MCF 10A (cell line): ENCODE results near the gene SLC35G6. TPM values are rescaled to one million over a fixed set of nuclear protein-coding genes. Genes with fewer than 3 reads are reported as not detected.

ENCODE experiments used
- BruUV-seq: library from RNA; stranded (reverse); fragments of 400-500 nt; replicated peaks from 2 replicates; lab custom pipeline; 2021; lab: Mats Ljungman, UMichigan
- CTCF ChIA-PET: fragments of 300-600 bp; sonication (Branson Sonifier 250); formaldehyde crosslinking; extraction: SDS; loops from one replicate; lab custom pipeline; 2021; ENCODE audit warnings: antibody characterized with exemption, inconsistent platforms; lab: Yijun Ruan, JAX
- POLR2A ChIA-PET: fragments of 300-600, 350-650 bp; sonication (Branson Sonifier 250); formaldehyde crosslinking; extraction: SDS; loops from one replicate; lab custom pipeline; 2020; ENCODE audit warnings: antibody characterized with exemption, inconsistent platforms; lab: Yijun Ruan, JAX
- DNase-seq: peaks from one replicate; pipeline ENCODE4 v3.0.0-alpha.2; 2018; ENCODE audit not compliant: unreplicated experiment
- H3K27ac Mint-ChIP-seq: one replicate; pipeline ENCODE4 v1.8.0; 2022; ENCODE audit warnings: mild to moderate bottlenecking, low read depth, mixed read lengths; ENCODE audit not compliant: unreplicated experiment
- H3K27me3 Mint-ChIP-seq: one replicate; pipeline ENCODE4 v1.8.0; 2022; ENCODE audit warnings: mixed read lengths; ENCODE audit not compliant: insufficient read depth, unreplicated experiment
- H3K36me3 Mint-ChIP-seq: one replicate; pipeline ENCODE4 v1.8.0; 2022; ENCODE audit warnings: mild to moderate bottlenecking, moderate library complexity, mixed read lengths; ENCODE audit not compliant: insufficient read depth, unreplicated experiment
- H3K4me1 Mint-ChIP-seq: one replicate; pipeline ENCODE4 v1.8.0; 2022; ENCODE audit warnings: mixed read lengths; ENCODE audit not compliant: insufficient read depth, unreplicated experiment
- H3K4me3 Mint-ChIP-seq: one replicate; pipeline ENCODE4 v1.8.0; 2022; ENCODE audit warnings: mild to moderate bottlenecking, moderate library complexity, mixed read lengths; ENCODE audit not compliant: unreplicated experiment
- H3K9me3 Mint-ChIP-seq: one replicate; pipeline ENCODE4 v1.8.0; 2022; ENCODE audit warnings: mixed read lengths; ENCODE audit not compliant: unreplicated experiment
- CTCF ChIP-seq: fragments of 200-600 bp; IDR thresholded peaks from one replicate; pipeline ENCODE4 v1.8.0; 2022; ENCODE audit warnings: antibody characterized with exemption, mild to moderate bottlenecking; ENCODE audit not compliant: unreplicated experiment
- intact Hi-C: fragments of 100-400 bp; cut with micrococcal nuclease; formaldehyde crosslinking; loops from 2 replicates; pipeline ENCODE4 v1.14.1; 2022
- total RNA-seq: library from RNA; stranded (reverse); gene quantifications from 2 replicates; pipeline ENCODE4 v1.2.3, GENCODE V29; 2022

The SLC35G6 gene
- total RNA-seq, 1 experiment from 2014 or later = not detected

GRCh38 chr17:7448461-7448860, 32.8 kb upstream of the SLC35G6 start:
- ChIA-PET POLR2A (interaction anchor here (0.6 to 13.5 kb wide), 3 partner anchors 29 to 102 kb away, joined by 3 to 95 read pairs (median 4); partner anchors contain the start of gene ZBTB4), CTCF (no interaction called here)
- TF ChIP-seq CTCF = no peak
- H3K4me1 Mint-ChIP-seq = peaks cover 15% of the 10 kb centered on the region
- peaks cover 4% of the 10 kb centered on the region for H3K36me3 Mint-ChIP-seq
- no peak overlapping the region for H3K4me3 Mint-ChIP-seq
- no peaks in the 10 kb centered on the region for H3K9me3 Mint-ChIP-seq
- H3K27ac Mint-ChIP-seq = no peak overlapping the region
- DNase-seq = no peak
- no peaks in the 10 kb centered on the region for H3K27me3 Mint-ChIP-seq
- intact Hi-C loops = no loop called here
- no TSS peak for BruUV-seq

GRCh38 chr17:7459961-7460545, 21.2 kb upstream of the SLC35G6 start:
- ChIA-PET CTCF (interaction anchor here (0.6 to 0.9 kb wide), 2 partner anchors 14 to 101 kb away, joined by 3 to 4 read pairs; no protein-coding TSS in a partner anchor), POLR2A (interaction anchor here (1.3 to 13.5 kb wide), 4 partner anchors 16 to 101 kb away, joined by 3 to 95 read pairs (median 10); partner anchors contain the start of genes POLR2A and ZBTB4)
- no peak overlapping the region for H3K4me3 Mint-ChIP-seq
- TF ChIP-seq CTCF = no peak
- no peak for DNase-seq
- peaks cover 61% of the 10 kb centered on the region for H3K36me3 Mint-ChIP-seq
- H3K9me3 Mint-ChIP-seq = no peaks in the 10 kb centered on the region
- no peaks in the 10 kb centered on the region for H3K27me3 Mint-ChIP-seq
- no peak overlapping the region for H3K27ac Mint-ChIP-seq
- intact Hi-C loops = no loop called here
- BruUV-seq = no TSS peak
- H3K4me1 Mint-ChIP-seq = peaks cover 16% of the 10 kb centered on the region

GRCh38 chr17:7460850-7461660, 20.2 kb upstream of the SLC35G6 start:
- Mint-ChIP-seq H3K4me1 (peaks cover 16% of the 10 kb centered on the region), H3K4me3 (no peak overlapping the region), H3K27me3 (no peaks in the 10 kb centered on the region), H3K9me3 (no peaks in the 10 kb centered on the region), H3K27ac (no peak overlapping the region), H3K36me3 (peaks cover 58% of the 10 kb centered on the region)
- no TSS peak for BruUV-seq
- POLR2A ChIA-PET = interaction anchor here (0.8 to 4.4 kb wide), 5 partner anchors 15 to 100 kb away, joined by 3 to 18 read pairs (median 11); partner anchors contain the start of genes POLR2A and ZBTB4
- intact Hi-C loops = no loop called here
- DNase-seq = no peak
- TF ChIP-seq CTCF = no peak
- CTCF ChIA-PET = interaction anchor here (0.7 to 1.9 kb wide), 3 partner anchors 24 to 127 kb away, joined by 3 to 8 read pairs (median 4); no protein-coding TSS in a partner anchor
